Suprapubic skin (tissue), 3 donors: Measurements from ENCODE around the gene CEP76.

Experiments used
- EP300 ChIP-seq: sonication (generic); formaldehyde crosslinking; IDR thresholded peaks from one replicate; pipeline ENCODE4 v1.6.1; 2017; ENCODE audit warnings: antibody characterized with exemption
- POLR2A ChIP-seq, 2 donors: fragments of 450-650 bp; IDR thresholded peaks; one replicate each; pipeline ENCODE4 v1.6.1; 2017; ENCODE audit warnings: antibody characterized with exemption in 2 of 2, mild to moderate bottlenecking in 2 of 2, moderate library complexity in 2 of 2
- TF ChIP-seq, protein P1 (sequence below), 2 donors: fragments of 200-600 bp in 1 of 2; fragments of 450-650 bp in 1 of 2; sonication (generic) in 1 of 2; IDR thresholded peaks; one replicate each; pipeline ENCODE4 v1.5.1; 2016 to 2019; ENCODE audit warnings: antibody characterized with exemption in 2 of 2, mild to moderate bottlenecking in 1 of 2, moderate library complexity in 1 of 2

DNA sequence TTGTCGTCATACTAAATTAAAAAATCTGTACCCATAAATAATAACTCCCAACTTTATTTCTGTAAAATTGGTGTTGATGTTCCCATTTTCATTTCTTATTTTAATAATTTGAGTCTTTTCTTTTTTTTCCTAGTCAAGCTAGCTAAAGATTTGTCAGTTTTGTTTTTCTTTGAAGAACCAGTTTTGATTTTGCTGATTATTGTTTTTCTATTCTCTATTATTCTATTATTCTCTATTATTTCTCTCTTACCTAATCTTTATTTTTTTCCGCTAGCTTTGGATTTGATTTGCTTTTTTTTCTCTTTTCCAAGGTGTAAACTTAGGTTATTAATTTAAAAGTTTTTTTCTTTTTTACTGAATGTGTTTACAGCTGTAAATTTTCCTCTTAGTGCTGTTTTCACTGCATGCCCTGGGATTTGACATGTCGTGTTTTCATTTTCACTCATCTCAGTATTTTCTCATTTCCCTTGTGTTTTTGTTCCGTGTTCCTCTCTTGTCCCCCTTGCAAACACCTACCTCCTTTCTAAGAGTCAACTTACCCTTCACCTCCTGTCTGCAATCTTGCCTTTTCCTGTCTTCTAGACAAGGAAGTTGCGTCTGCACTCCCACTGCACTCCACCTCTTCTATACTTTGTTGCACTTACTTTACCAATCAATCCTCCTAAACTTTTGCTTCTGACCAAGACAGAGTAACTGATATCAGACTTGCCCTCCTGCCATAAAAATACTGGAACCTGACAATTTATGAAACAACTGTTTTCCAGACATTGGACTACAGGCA is 19.2 kb upstream of the CEP76 start:
- TF ChIP-seq POLR2A (IDR thresholded peaks at IDR 0.05) (no peak), EP300 (no peak)
- TF ChIP-seq, protein P1, sequence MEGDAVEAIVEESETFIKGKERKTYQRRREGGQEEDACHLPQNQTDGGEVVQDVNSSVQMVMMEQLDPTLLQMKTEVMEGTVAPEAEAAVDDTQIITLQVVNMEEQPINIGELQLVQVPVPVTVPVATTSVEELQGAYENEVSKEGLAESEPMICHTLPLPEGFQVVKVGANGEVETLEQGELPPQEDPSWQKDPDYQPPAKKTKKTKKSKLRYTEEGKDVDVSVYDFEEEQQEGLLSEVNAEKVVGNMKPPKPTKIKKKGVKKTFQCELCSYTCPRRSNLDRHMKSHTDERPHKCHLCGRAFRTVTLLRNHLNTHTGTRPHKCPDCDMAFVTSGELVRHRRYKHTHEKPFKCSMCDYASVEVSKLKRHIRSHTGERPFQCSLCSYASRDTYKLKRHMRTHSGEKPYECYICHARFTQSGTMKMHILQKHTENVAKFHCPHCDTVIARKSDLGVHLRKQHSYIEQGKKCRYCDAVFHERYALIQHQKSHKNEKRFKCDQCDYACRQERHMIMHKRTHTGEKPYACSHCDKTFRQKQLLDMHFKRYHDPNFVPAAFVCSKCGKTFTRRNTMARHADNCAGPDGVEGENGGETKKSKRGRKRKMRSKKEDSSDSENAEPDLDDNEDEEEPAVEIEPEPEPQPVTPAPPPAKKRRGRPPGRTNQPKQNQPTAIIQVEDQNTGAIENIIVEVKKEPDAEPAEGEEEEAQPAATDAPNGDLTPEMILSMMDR (IDR thresholded peaks at IDR 0.05): no peak
